H1 (cell line): Measurements from ENCODE around the gene VIPAS39. TPM values are rescaled to one million over a fixed set of nuclear protein-coding genes. Genes with fewer than 3 reads are reported as not detected.

Source experiments
- BRCA1 ChIP-seq: IDR thresholded peaks from 2 replicates; pipeline ENCODE4 v1.6.1; 2012; ENCODE audit warnings: low read depth, low read length, improper control_type of control experiment
- CHD2 ChIP-seq: IDR thresholded peaks from 2 replicates; pipeline ENCODE4 v1.6.1; 2012; ENCODE audit warnings: low read length, improper control_type of control experiment
- GTF2F1 ChIP-seq: IDR thresholded peaks from 2 replicates; pipeline ENCODE4 v1.6.1; 2012; ENCODE audit warnings: low read depth, low read length, improper control_type of control experiment, borderline replicate concordance
- JUND ChIP-seq: IDR thresholded peaks from 2 replicates; pipeline ENCODE4 v1.6.1; 2011; ENCODE audit warnings: mild to moderate bottlenecking, improper control_type of control experiment, low read length
- SIX5 ChIP-seq: IDR thresholded peaks from 2 replicates; pipeline ENCODE4 v1.6.1; 2011; ENCODE audit warnings: mild to moderate bottlenecking, low read depth, low read length
- SP2 ChIP-seq: IDR thresholded peaks from 2 replicates; pipeline ENCODE4 v1.6.1; 2012; ENCODE audit warnings: mild to moderate bottlenecking, low read length, inconsistent platforms
- SRF ChIP-seq: IDR thresholded peaks from 2 replicates; pipeline ENCODE4 v1.6.1; 2011; ENCODE audit warnings: mild to moderate bottlenecking, low read depth, low read length, moderate library complexity
- TBP ChIP-seq: IDR thresholded peaks from 2 replicates; pipeline ENCODE4 v1.6.1; 2011; ENCODE audit warnings: low read depth, low read length, improper control_type of control experiment
- polyA plus RNA-seq, 7 experiments: library from polyadenylated mRNA; depleted of rRNA in 3 of 7; stranded (reverse) in 5 of 7; unstranded in 2 of 7; fragments of >200 nt in 5 of 7; fragments of 200-250 nt in 2 of 7; gene quantifications; 1 replicate in 5 of 7; 2 replicates in 1 of 7; 4 replicates in 1 of 7; pipeline versions ENCODE4 v1.2.1 to v1.2.3, GENCODE V29; 2011 to 2013; ENCODE audit warnings: missing spikeins in 2 of 7, mixed read lengths in 2 of 7
- total RNA-seq: library from RNA; stranded (reverse); fragmentation: NEBNext Ultra II Directional; extraction: Animal tissue kit (Norgen Biotek cat#: 25700); gene quantifications from 2 replicates; pipeline ENCODE4 v1.2.1, GENCODE V29; 2021
- TF ChIP-seq, protein P1 (sequence below): fragments of 300-600 bp; sonication (generic); IDR thresholded peaks from 2 replicates; pipeline ENCODE4 v1.7.1; 2012; ENCODE audit warnings: low read length, moderate library complexity, mild to moderate bottlenecking, inconsistent platforms; ENCODE audit not compliant: insufficient replicate concordance
- TF ChIP-seq, protein P2 (sequence below), 3 experiments: IDR thresholded peaks; 1 replicate in 2 of 3; 2 replicates in 1 of 3; pipeline versions ENCODE4 v1.5.1 to v1.6.1; 2011; ENCODE audit warnings: low read length in 3 of 3, mild to moderate bottlenecking in 3 of 3, inconsistent platforms in 2 of 3, low read depth in 1 of 3, moderate library complexity in 1 of 3; ENCODE audit not compliant: insufficient read depth in 1 of 3; ENCODE audit errors: control extremely low read depth in 1 of 3

VIPAS39 gene
- total and polyA plus RNA-seq, 2 of the 8 experiments (the other 6 are each of a cell fraction or from before 2014, with no cell fraction given): 19.6 to 20.6 TPM

DNA sequence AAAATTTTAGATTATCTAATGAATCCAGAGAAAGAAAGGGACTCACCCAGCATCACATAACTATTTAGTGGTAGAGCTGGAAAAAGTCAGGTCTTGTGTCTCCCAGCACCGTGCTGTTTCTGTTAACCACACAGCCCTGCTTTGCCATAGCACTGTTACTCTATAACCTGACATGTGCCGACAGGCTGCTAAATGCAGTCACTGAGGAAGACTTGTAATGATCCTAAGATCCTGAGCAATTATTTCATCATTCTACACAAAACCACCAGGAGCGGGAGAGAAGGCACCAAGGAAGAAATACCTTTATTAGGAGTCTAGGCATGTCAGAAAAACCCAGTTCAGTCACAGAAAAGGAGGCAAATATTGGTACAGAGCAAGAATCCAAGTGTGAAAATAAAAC lies 31.0 kb downstream of the VIPAS39 start (continued):
- TF ChIP-seq, protein P1, sequence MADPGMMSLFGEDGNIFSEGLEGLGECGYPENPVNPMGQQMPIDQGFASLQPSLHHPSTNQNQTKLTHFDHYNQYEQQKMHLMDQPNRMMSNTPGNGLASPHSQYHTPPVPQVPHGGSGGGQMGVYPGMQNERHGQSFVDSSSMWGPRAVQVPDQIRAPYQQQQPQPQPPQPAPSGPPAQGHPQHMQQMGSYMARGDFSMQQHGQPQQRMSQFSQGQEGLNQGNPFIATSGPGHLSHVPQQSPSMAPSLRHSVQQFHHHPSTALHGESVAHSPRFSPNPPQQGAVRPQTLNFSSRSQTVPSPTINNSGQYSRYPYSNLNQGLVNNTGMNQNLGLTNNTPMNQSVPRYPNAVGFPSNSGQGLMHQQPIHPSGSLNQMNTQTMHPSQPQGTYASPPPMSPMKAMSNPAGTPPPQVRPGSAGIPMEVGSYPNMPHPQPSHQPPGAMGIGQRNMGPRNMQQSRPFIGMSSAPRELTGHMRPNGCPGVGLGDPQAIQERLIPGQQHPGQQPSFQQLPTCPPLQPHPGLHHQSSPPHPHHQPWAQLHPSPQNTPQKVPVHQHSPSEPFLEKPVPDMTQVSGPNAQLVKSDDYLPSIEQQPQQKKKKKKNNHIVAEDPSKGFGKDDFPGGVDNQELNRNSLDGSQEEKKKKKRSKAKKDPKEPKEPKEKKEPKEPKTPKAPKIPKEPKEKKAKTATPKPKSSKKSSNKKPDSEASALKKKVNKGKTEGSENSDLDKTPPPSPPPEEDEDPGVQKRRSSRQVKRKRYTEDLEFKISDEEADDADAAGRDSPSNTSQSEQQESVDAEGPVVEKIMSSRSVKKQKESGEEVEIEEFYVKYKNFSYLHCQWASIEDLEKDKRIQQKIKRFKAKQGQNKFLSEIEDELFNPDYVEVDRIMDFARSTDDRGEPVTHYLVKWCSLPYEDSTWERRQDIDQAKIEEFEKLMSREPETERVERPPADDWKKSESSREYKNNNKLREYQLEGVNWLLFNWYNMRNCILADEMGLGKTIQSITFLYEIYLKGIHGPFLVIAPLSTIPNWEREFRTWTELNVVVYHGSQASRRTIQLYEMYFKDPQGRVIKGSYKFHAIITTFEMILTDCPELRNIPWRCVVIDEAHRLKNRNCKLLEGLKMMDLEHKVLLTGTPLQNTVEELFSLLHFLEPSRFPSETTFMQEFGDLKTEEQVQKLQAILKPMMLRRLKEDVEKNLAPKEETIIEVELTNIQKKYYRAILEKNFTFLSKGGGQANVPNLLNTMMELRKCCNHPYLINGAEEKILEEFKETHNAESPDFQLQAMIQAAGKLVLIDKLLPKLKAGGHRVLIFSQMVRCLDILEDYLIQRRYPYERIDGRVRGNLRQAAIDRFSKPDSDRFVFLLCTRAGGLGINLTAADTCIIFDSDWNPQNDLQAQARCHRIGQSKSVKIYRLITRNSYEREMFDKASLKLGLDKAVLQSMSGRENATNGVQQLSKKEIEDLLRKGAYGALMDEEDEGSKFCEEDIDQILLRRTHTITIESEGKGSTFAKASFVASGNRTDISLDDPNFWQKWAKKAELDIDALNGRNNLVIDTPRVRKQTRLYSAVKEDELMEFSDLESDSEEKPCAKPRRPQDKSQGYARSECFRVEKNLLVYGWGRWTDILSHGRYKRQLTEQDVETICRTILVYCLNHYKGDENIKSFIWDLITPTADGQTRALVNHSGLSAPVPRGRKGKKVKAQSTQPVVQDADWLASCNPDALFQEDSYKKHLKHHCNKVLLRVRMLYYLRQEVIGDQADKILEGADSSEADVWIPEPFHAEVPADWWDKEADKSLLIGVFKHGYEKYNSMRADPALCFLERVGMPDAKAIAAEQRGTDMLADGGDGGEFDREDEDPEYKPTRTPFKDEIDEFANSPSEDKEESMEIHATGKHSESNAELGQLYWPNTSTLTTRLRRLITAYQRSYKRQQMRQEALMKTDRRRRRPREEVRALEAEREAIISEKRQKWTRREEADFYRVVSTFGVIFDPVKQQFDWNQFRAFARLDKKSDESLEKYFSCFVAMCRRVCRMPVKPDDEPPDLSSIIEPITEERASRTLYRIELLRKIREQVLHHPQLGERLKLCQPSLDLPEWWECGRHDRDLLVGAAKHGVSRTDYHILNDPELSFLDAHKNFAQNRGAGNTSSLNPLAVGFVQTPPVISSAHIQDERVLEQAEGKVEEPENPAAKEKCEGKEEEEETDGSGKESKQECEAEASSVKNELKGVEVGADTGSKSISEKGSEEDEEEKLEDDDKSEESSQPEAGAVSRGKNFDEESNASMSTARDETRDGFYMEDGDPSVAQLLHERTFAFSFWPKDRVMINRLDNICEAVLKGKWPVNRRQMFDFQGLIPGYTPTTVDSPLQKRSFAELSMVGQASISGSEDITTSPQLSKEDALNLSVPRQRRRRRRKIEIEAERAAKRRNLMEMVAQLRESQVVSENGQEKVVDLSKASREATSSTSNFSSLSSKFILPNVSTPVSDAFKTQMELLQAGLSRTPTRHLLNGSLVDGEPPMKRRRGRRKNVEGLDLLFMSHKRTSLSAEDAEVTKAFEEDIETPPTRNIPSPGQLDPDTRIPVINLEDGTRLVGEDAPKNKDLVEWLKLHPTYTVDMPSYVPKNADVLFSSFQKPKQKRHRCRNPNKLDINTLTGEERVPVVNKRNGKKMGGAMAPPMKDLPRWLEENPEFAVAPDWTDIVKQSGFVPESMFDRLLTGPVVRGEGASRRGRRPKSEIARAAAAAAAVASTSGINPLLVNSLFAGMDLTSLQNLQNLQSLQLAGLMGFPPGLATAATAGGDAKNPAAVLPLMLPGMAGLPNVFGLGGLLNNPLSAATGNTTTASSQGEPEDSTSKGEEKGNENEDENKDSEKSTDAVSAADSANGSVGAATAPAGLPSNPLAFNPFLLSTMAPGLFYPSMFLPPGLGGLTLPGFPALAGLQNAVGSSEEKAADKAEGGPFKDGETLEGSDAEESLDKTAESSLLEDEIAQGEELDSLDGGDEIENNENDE: no peak
- TF ChIP-seq JUND (no peak), GTF2F1 (no peak), CHD2 (no peak), TBP (no peak), SRF (no peak), SIX5 (no peak), SP2 (no peak), BRCA1 (no peak)
- TF ChIP-seq, protein P2, sequence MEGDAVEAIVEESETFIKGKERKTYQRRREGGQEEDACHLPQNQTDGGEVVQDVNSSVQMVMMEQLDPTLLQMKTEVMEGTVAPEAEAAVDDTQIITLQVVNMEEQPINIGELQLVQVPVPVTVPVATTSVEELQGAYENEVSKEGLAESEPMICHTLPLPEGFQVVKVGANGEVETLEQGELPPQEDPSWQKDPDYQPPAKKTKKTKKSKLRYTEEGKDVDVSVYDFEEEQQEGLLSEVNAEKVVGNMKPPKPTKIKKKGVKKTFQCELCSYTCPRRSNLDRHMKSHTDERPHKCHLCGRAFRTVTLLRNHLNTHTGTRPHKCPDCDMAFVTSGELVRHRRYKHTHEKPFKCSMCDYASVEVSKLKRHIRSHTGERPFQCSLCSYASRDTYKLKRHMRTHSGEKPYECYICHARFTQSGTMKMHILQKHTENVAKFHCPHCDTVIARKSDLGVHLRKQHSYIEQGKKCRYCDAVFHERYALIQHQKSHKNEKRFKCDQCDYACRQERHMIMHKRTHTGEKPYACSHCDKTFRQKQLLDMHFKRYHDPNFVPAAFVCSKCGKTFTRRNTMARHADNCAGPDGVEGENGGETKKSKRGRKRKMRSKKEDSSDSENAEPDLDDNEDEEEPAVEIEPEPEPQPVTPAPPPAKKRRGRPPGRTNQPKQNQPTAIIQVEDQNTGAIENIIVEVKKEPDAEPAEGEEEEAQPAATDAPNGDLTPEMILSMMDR (IDR thresholded peaks at IDR 0.05; ENCODE audit: control extremely low read depth in 1 of 3, insufficient read depth in 1 of 3, low read depth in 1 of 3, low read length in 3 of 3): no peak
